Activated T-helper 17 cell treated with anti-CD3 and anti-CD28 coated beads, Interleukin-2, amount 50 U/mL, for 72 hours (primary cell): ENCODE data around the gene ARHGAP18. TPM values are rescaled to one million over a fixed set of nuclear protein-coding genes. Genes with fewer than 3 reads are reported as not detected.
"Not testable (repeated sequence)": the region's sequence is repeated elsewhere in the genome, so short reads cannot be mapped to it uniquely, and the experiment has no call there.

Source experiments
- ATAC-seq: fragments of 150-1000 bp; cut with Tn5 transposase; replicated peaks from 2 replicates; pipeline ENCODE4 v1.10.0; 2021; ENCODE audit warnings: mild to moderate bottlenecking, moderate library complexity
- H3K27ac Mint-ChIP-seq: one replicate; pipeline ENCODE4 v1.8.0; 2022; ENCODE audit warnings: mixed read lengths
- H3K27me3 Mint-ChIP-seq: one replicate; pipeline ENCODE4 v1.8.0; 2022; ENCODE audit warnings: mixed read lengths
- H3K36me3 Mint-ChIP-seq: one replicate; pipeline ENCODE4 v1.8.0; 2022; ENCODE audit warnings: low read depth, mild to moderate bottlenecking, mixed read lengths
- H3K4me1 Mint-ChIP-seq: one replicate; pipeline ENCODE4 v1.8.0; 2022; ENCODE audit warnings: mixed read lengths
- H3K4me3 Mint-ChIP-seq: one replicate; pipeline ENCODE4 v1.8.0; 2022; ENCODE audit warnings: mild to moderate bottlenecking, mixed read lengths
- H3K9me3 Mint-ChIP-seq: one replicate; pipeline ENCODE4 v1.8.0; 2022; ENCODE audit warnings: mixed read lengths
- total RNA-seq, 2 donors: library from RNA; stranded (reverse); gene quantifications; one replicate each; pipeline ENCODE4 v1.2.3, GENCODE V29; 2022

The ARHGAP18 gene
- total RNA-seq, 2 donors from 2014 or later = 7.9 to 9.5 TPM

DNA sequence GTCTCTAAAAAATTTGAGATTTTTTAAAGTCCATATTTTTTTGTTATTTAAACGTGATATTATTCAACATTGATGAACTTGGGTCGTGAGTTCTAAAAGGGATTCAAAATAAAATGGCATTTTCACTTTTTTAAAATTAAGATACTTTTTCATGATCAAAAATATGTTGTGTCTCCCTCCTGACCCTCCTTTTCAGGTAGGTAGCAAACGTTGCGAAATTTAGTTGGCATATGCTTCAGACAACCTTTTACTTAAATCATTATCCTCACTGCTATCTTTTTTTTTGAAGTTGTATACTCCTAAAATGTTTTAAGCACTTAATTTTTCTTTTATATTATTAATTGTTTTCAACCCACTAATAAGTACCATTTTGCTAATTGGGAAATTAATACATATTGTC, 133.5 kb downstream of the ARHGAP18 start:
- Mint-ChIP-seq H3K4me3 (no peak overlapping the region), H3K27ac (no peak overlapping the region), H3K27me3 (no peaks in the 10 kb centered on the region), H3K4me1 (no peaks in the 10 kb centered on the region), H3K36me3 (no peaks in the 10 kb centered on the region), H3K9me3 (no peaks in the 10 kb centered on the region)
- ATAC-seq = no peak

DNA sequence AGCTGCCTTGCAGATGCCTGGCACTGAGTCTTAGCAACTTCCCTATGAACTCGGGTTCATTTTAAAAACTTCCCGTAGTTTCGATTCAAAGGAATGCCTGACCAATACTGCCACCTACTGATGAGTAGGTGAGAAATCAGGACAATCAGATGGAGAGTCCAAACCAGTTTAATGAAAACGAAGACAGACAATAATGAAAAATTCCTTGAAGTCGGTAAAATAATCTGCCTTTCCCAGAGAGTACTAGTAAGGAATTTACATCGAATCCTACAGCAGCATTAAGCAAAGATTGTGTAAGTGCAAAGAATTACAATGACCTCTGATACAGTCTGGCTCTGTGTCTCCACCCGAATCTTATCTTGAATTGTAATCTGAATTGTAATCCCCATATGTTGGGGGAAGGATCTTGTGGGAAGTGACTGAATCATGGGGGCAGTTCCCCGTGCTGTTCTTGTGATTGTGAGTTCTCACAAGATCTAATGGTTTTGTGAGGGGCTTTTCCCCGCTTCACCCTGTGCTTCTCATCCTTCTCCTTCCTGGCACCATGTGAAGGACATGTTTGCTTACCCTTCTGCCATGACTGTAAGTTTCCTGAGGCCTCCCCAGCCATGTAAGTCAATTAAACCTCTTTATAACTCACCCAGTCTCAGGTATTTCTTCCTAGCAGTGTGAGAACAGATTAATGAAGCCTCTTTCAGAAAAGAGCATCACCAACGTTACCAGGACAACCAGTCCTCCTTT, 134.4 kb downstream of the ARHGAP18 start:
- ATAC-seq = no peak
- Mint-ChIP-seq H3K27me3 (no peaks in the 10 kb centered on the region), H3K4me3 (peak overlapping the region; percentile 17), H3K27ac (no peak overlapping the region), H3K36me3 (no peaks in the 10 kb centered on the region), H3K4me1 (no peaks in the 10 kb centered on the region), H3K9me3 (no peaks in the 10 kb centered on the region)

DNA sequence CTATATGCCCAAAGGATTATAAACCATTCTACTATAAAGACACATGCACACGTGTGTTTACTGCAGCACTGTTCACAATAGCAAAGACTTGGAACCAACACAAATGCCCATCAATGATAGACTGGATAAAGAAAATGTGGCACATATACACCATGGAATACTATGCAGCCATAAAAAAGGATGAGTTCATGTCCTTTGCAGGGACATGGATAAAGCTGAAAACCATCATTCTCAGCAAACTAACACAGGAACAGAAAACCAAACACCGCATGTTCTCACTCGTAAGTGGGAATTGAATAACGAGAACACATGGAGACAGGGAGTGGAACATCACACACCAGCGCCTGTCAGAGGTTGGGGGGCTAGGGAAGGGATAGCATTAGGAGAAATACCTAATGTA, 135.4 kb downstream of the ARHGAP18 start:
- H3K27me3 Mint-ChIP-seq, H3K36me3 Mint-ChIP-seq, H3K9me3 Mint-ChIP-seq, ATAC-seq, H3K27ac Mint-ChIP-seq, H3K4me3 Mint-ChIP-seq, H3K4me1 Mint-ChIP-seq: not testable (repeated sequence)

DNA sequence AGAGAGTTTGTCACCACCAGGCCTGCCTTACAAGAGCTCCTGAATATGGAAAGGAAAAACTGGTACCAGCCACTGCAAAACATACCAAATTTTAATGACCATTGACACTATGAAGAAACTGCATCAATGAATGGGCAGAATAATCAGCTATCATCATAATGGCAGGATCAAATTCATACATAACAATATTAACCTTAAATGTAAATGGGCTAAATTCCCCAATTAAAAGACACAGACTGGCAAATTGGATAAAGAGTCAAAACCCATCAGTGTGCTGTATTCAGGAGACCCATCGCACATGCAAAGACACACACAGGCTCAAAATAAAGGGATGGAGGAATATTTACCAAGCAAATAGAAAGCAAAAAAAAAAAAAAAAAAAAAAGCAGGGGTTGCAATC, 139.0 kb downstream of the ARHGAP18 start:
- not testable (repeated sequence) for H3K9me3 Mint-ChIP-seq, H3K4me1 Mint-ChIP-seq, H3K27ac Mint-ChIP-seq, ATAC-seq, H3K36me3 Mint-ChIP-seq, H3K27me3 Mint-ChIP-seq, H3K4me3 Mint-ChIP-seq

DNA sequence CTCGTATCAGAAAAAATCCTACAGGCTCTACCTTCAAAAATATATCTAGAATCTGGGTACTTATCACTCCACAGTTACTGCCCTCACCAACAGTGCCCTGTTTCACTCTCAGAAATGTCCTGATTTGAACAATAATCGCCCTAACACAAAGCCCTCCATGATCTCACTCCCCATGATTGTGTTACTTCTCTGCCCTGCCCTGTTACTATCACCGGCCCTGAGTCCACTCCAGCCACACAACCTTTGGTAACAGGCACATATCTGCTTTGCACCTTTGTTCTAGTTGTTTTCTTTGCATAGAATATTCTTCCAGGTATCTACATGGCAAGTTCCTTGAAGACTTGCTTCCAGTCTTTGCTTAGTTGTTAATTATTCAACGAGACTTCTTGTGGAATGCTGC, 142.0 kb downstream of the ARHGAP18 start:
- H3K36me3 Mint-ChIP-seq = no peaks in the 10 kb centered on the region
- H3K4me1 Mint-ChIP-seq = no peaks in the 10 kb centered on the region
- no peak for ATAC-seq
- H3K27me3 Mint-ChIP-seq = no peaks in the 10 kb centered on the region
- no peaks in the 10 kb centered on the region for H3K9me3 Mint-ChIP-seq
- no peak overlapping the region for H3K27ac Mint-ChIP-seq
- H3K4me3 Mint-ChIP-seq = no peak overlapping the region

DNA sequence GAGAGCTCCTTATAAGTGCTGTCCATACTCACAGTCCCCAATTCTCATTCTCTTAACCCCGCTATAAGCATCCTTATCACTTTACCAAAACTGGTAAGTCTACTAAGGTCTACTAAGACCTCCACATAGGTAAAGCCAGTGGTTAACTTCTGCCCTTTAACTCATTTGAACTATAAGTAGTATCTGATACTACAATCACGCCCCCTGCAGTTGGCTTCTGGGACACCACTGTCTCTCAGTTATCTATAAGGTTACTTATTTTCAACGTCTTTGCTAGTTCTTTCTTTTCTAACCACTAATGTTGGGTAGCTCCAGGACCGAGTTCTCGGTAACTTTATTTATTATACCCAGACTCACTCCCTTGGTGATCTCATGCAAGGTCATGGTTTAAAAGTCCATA, 142.6 kb downstream of the ARHGAP18 start:
- no peak overlapping the region for H3K27ac Mint-ChIP-seq
- H3K4me1 Mint-ChIP-seq = no peaks in the 10 kb centered on the region
- no peaks in the 10 kb centered on the region for H3K27me3 Mint-ChIP-seq
- H3K36me3 Mint-ChIP-seq = no peaks in the 10 kb centered on the region
- ATAC-seq = no peak
- no peak overlapping the region for H3K4me3 Mint-ChIP-seq
- H3K9me3 Mint-ChIP-seq = no peaks in the 10 kb centered on the region

DNA sequence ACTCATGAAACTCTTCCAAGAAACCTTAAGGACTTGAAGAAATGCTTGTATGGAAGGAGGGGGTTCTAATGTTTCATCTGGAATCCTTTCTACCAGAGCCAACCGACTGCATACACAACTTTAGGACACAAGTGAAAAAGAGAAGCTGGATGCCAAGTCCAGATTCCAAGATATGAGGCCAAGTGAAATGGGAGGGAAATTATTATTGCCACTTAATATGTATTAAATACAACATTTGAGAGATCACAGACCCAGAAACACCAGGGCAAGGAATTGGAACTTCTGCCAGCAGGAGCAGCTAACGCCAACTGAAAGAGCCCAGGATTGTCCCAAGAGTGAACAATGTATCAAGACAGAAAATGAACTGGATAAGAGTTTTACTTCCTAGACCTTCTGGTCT, 144.2 kb downstream of the ARHGAP18 start:
- H3K27ac Mint-ChIP-seq = no peak overlapping the region
- no peak overlapping the region for H3K4me3 Mint-ChIP-seq

DNA sequence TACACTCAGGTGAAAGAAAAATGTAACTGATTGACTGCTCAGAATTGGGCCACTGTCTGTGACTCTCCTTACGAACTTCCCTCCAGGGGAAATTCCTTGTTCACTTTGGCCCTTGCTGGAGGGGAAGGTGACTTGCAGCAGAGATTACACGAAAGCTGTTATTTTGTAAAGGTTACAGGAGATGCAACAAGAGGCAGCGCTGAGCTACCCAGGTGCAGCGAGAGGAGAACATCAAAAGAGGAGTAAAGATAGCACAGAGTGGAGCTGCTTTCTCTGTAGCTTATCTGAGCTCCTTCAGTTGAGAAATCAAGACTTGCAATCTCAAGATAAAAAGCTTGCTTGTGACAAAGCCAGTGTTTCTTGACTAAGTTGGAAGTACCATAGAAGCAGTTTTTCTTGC, 144.6 kb downstream of the ARHGAP18 start:
- H3K36me3 Mint-ChIP-seq = no peaks in the 10 kb centered on the region
- no peak for ATAC-seq
- H3K4me3 Mint-ChIP-seq = no peak overlapping the region
- no peaks in the 10 kb centered on the region for H3K27me3 Mint-ChIP-seq
- no peaks in the 10 kb centered on the region for H3K9me3 Mint-ChIP-seq
- no peak overlapping the region for H3K27ac Mint-ChIP-seq
- no peaks in the 10 kb centered on the region for H3K4me1 Mint-ChIP-seq

More for the DNA sequence above, 144.2 kb downstream of the ARHGAP18 start:
- Mint-ChIP-seq H3K9me3 (no peaks in the 10 kb centered on the region), H3K36me3 (no peaks in the 10 kb centered on the region), H3K4me1 (no peaks in the 10 kb centered on the region), H3K27me3 (no peaks in the 10 kb centered on the region)
- ATAC-seq = no peak

DNA sequence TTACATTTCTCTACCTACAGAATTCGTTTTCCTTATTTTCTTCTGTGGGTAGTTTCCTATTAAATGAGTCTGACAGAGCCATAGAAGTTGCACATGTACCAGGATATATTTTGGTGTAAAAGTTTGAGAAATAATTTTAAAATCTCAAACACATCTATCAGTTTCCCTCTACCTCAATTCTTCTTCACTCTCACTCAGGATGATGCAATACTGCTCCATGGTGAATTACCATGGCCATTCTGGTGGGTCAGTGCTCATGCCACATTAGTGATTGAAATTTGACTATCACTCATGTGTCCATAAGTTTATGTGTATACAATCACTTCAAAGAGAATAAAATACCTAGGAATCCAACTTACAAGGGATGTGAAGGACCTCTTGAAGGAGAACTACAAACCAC, 151.7 kb downstream of the ARHGAP18 start:
- no peaks in the 10 kb centered on the region for H3K36me3 Mint-ChIP-seq
- H3K9me3 Mint-ChIP-seq = no peaks in the 10 kb centered on the region
- no peak overlapping the region for H3K27ac Mint-ChIP-seq
- no peak overlapping the region for H3K4me3 Mint-ChIP-seq
- no peaks in the 10 kb centered on the region for H3K4me1 Mint-ChIP-seq
- ATAC-seq = no peak
- no peaks in the 10 kb centered on the region for H3K27me3 Mint-ChIP-seq

DNA sequence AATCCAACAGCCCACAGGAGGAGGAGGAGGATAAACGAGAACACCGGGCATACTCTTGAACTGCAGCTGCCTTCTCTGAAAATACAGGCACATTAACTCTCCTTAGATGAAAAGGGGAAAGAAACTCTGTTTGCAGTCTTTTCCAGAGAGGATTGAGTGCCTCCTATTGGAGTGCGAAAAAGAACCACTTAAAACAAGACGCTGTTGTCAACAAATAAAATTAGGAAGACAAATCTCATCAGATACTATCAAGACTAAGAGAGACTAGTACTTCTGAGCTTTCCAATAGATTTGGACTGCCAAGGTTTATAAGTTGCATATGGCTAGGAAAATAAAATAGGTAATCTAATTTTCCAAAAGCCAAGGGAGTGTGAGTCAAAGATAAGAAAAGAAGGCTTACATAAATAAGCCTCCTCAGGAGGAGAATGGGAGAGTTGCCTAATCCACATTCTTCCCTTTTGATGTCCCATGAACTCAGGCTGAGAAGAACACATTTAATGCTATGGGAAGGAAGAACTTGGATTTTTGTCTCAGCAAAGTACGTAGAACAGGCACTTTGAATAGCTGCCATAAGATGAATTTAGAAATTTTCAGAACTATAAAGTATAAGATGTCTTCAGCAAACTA, 154.7 kb downstream of the ARHGAP18 start:
- no peaks in the 10 kb centered on the region for H3K36me3 Mint-ChIP-seq
- no peaks in the 10 kb centered on the region for H3K9me3 Mint-ChIP-seq
- peaks cover 4% of the 10 kb centered on the region for H3K27me3 Mint-ChIP-seq
- ATAC-seq = no peak
- H3K27ac Mint-ChIP-seq = no peak overlapping the region
- H3K4me3 Mint-ChIP-seq = no peak overlapping the region
- no peaks in the 10 kb centered on the region for H3K4me1 Mint-ChIP-seq

DNA sequence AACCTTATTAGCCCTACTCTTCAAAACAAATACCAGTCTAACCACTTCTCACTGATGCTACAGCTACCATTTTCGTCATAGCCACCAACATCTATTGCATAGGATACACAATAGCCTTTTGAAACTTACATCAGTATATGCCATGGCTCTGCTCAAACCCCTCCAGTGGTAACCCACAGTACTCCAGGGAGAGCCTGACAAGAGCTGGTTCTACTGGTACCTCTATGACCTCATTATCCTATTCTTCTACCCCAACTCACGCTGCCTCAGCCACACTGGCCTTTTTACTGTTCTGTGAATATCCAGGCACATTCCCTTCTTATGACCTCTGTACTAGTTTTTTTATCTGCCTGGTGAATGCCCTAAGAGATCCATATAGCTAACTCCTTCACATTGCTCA, 157.6 kb downstream of the ARHGAP18 start:
- ATAC-seq = no peak
- no peaks in the 10 kb centered on the region for H3K36me3 Mint-ChIP-seq
- no peak overlapping the region for H3K27ac Mint-ChIP-seq
- peaks cover 4% of the 10 kb centered on the region for H3K27me3 Mint-ChIP-seq
- H3K4me1 Mint-ChIP-seq = no peaks in the 10 kb centered on the region
- H3K9me3 Mint-ChIP-seq = no peaks in the 10 kb centered on the region
- no peak overlapping the region for H3K4me3 Mint-ChIP-seq

DNA sequence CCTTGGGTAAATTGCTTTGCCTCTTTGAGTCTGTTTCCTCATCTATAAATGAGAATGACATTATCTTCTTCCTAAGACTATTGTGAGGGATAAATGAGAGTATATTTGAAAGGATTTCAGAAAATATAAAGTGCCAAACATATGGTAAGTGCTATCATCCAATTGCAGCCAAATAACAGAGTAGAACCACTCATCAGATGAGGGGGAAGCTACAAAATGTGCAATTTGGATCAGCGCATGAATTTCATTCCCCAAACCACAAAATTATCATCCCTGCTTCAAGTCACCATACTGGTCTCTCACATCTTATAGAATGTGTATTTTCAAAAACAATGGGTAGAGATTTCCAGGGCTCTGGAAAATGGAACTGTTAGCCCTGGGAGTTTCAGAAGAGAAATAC, 158.5 kb downstream of the ARHGAP18 start:
- no peak for ATAC-seq
- H3K4me3 Mint-ChIP-seq = no peak overlapping the region
- no peaks in the 10 kb centered on the region for H3K4me1 Mint-ChIP-seq
- no peak overlapping the region for H3K27ac Mint-ChIP-seq
- no peaks in the 10 kb centered on the region for H3K36me3 Mint-ChIP-seq
- H3K27me3 Mint-ChIP-seq = peaks cover 4% of the 10 kb centered on the region
- H3K9me3 Mint-ChIP-seq = no peaks in the 10 kb centered on the region

DNA sequence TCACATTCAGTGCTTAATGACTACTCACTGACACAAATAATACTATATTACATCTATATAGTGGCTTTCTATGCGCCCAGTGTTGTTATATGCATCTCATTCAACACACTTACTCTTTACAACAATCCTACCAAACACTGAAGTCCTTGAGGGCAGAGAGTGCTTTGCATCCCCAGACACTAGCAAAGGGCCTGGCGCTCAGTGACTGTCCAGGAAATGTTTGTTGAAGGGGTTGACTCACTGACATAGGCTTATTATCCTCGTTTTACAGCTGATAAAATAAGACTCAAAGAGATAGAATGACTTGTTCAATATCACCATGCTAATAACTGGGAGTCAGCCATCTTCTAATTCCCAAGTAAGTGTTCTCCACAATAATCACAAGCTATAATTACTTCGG, 163.3 kb downstream of the ARHGAP18 start:
- no peak overlapping the region for H3K27ac Mint-ChIP-seq
- no peak overlapping the region for H3K4me3 Mint-ChIP-seq
- no peaks in the 10 kb centered on the region for H3K36me3 Mint-ChIP-seq
- ATAC-seq = no peak
- H3K27me3 Mint-ChIP-seq = no peaks in the 10 kb centered on the region
- no peaks in the 10 kb centered on the region for H3K4me1 Mint-ChIP-seq
- no peaks in the 10 kb centered on the region for H3K9me3 Mint-ChIP-seq

DNA sequence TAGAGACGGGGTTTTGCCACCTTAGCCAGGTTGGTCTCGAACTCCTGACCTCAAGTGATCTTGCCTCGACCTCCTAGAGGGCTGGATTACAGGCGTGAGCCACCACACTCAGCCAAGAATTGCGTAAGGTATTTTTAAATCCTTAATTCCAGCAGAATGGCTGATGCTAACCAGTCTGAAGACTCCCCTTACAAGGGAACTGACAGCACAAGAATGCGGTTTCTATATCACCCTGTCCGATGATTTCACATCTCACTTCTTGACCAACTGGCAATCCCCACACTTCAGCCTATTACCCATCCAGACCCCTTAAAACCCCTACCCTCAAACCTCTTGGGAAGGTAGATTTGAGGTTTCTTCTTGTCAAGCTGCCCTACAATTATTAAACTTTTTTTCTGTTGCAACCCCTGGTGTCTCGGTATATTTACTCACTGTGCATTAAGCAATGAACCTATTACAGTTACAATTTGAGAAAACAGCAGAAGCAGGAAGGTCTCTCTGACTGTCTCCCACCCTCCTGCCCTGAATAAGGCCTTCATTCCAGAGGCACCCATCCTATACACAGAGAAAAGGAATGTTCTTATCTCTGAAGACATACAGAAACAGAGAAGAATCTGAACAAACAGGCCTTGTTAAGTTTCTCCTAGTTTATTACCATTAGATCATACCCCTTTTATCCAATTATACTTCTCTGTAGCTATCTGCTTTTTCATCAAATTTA, 164.9 kb downstream of the ARHGAP18 start:
- Mint-ChIP-seq H3K27ac (no peak overlapping the region), H3K27me3 (no peaks in the 10 kb centered on the region), H3K4me3 (no peak overlapping the region), H3K9me3 (no peaks in the 10 kb centered on the region), H3K4me1 (no peaks in the 10 kb centered on the region), H3K36me3 (no peaks in the 10 kb centered on the region)
- ATAC-seq = no peak

DNA sequence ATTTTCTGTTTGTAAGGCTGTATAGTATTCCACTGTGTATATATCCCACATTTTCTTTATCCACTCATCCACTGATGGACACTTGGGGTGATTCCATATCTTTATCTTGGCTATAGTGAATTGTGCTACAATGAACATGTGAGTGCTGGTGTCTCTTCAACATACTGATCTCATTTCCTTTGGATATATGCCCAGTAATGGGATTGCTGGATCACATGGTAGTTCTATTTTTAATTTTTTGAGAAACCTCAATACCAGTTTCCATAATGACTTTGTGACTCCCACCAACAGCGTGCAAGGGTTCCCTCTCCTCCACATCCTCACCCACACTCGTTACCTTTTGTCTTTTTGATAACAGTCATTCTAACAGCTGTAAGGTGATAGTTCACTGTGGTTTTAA, 166.0 kb downstream of the ARHGAP18 start:
- Mint-ChIP-seq H3K36me3 (no peaks in the 10 kb centered on the region), H3K9me3 (no peaks in the 10 kb centered on the region), H3K4me3 (no peak overlapping the region), H3K27me3 (no peaks in the 10 kb centered on the region), H3K4me1 (no peaks in the 10 kb centered on the region), H3K27ac (no peak overlapping the region)
- no peak for ATAC-seq
